Measurements from ENCODE around the gene MFN2.
"Not testable (repeated sequence)": the region's sequence is repeated elsewhere in the genome, so short reads cannot be mapped to it uniquely, and the experiment has no call there.

The MFN2 gene
- 70.4 reads per million, percentile 75 among the genes with 10 or more reads in this experiment for total RNA-seq

- DNase-seq: peak; percentile 89
Observed at GRCh38 chr1:11979851-11980675, at the start of gene MFN2. Gene MFN2, plus strand, starts transcription at chr1:11980444. Its CDS starts 8,725 bp downstream, at chr1:11989169.

DNA sequence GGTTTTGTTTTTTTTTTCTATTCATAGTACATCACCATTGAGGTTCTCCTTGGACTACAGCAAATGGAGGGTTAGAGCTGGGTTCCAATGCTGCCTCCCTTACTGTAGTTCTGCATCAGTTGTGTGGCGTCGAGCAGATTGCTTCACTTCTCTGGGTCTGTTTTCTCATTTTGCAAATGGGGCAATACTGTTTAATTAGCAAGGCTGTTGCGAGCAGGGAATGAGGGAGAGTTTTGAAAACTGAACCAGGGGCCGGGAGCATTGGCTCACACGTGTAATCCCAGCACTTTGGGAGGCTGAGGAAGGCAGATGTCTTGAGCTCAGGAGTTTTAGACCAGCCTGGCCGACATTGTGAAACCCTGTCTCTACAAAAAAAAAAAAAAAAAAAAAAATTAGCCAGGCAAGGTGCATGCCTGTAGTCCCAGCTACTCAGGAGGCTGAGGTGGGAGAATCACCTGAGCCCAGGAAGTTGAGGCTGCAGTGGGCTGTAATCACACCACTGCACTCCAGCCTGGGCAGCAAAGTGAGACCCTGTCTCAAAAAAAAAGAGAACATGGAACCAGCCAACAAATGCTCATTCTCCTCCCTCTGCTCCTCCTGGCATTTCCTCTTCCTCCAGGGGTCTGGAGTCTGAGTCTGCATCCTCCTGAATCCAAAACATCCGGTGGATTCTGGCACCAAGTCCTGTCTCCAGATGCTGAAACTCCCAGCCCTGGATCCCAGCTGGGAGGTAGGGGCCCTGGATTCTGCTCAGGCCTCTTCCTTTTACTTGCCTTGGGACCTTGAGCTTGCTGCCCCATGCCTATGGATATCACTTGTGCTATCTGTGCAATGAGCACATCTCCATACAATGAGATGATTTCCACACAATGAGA lies 49.4 kb upstream of the MFN2 start:
- no peak for DNase-seq

DNA sequence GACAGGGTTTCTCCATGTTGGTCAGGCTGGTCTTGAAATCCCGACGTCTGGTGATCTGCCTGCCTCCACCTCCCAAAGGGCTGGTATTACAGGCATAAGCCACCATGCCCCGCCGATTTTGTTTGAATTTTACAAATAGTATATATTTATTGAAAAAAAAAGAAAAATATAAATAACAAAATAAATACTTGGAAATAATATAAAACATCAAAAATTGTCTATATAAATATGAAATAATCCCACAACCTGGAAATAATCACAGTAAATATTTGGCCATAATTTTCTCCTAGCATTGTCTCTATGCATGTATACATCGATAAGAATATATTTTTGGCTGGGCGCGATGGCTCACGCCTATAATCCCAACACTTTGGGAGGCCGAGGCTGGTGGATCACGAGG lies 48.4 kb upstream of the MFN2 start:
- DNase-seq: no peak

- peak; percentile 80 for DNase-seq
Observed at GRCh38 chr1:11934302-11935056, 45.8 kb upstream of the MFN2 start, which contains the start of gene PLOD1. Gene PLOD1, plus strand, starts transcription at chr1:11934717. Its CDS starts 63 bp downstream, at chr1:11934780.

DNA sequence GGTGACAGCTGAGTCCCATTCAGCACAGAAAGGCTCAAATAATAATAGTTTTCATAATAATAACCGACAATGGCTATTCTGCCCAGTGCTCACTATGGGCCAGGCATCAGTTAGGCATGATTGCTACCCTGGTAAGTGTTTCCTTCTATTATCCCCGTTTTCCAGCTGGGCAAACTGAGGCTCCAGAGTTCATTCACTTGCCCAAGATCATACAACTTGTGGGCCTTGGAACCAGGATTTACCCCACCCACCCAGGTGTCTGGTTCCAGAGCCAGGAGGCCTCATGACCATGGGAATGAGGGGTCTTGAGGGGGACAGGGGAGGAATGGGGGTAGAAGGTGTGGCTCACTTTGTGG lies 45.2 kb upstream of the MFN2 start:
- no peak for DNase-seq

DNA sequence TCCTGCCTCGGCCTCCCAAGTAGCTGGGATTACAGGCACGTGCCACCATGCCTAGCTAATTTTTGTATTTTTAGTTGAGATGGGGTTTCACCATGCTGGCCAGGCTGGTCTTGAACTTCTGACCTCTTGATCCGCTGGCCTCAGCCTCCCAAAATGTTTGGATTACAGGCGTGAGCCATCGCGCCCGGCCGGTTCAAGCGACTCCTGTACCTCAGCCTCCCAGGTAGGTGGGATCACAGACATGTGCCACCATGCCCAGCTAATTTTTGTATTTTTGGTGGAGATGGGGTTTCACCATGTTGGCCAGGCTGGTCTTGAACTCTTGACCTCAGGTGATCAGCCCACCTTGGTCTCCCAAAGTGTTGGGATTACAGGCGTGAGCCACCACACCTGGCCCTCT lies 44.5 kb upstream of the MFN2 start:
- not testable (repeated sequence) for DNase-seq

DNA sequence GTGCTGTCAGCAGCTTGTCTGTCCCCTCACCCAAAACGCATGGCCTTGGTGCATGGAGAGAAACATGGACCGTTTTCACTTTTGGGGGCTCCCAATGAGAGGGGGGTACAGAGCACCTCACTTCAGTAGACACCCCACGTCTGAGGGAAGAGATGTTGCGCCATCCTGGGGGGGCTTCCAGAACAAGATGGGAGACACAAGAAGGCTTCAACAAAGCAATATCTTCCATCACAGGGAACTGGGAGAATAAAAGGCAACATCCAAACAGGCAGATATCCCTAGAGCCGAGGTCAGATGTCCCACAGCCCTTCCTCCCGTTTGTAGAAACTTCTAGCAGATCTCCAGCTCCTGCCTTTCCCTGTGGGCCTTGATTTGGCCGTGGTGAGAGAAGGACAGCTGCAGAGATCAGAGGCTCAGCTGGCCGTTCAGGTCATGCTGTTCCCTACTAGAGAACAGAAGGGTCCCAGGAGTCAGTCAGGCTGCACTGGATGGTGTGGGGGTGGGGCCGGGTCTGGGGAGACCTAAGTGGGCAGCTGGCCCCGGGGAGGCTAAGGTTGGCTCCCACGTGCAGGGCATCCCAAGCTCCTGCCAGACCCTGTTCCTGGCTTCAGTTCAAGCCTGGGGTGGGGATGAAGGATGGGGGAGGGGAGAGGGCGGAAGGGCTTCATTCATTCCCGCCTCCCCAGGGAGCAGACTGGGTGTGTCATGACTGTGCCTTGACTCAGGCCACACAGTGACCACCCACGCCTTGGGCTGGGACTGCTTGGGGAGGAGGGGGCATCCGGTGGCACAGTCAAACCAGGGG lies 41.3 kb upstream of the MFN2 start:
- no peak for DNase-seq

DNA sequence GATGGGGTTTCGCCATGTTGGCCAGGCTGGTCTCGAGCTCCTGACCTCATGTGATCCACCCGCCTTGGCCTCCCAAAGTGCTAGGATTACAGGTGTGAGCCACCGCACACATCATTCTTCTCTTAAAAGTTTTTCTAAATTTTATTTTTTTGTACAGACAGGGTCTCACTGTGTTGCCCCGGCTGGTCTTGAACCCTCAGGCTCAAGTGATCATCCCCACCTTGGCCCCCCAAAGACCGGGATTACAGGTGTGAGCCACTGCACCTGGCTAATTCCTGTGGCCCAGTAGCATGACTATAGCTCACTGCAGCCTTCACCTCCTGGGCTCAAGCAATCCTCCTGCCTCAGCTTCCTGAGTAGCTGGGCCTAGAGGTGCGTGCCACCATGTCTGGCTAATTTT lies 40.5 kb upstream of the MFN2 start:
- not testable (repeated sequence) for DNase-seq

GRCh38 chr1:11940260-11940921 lies 39.9 kb upstream of the MFN2 start:
- no peak for DNase-seq

- no peak for DNase-seq
Observed at GRCh38 chr1:11942280-11942679, 38.0 kb upstream of the MFN2 start.

DNA sequence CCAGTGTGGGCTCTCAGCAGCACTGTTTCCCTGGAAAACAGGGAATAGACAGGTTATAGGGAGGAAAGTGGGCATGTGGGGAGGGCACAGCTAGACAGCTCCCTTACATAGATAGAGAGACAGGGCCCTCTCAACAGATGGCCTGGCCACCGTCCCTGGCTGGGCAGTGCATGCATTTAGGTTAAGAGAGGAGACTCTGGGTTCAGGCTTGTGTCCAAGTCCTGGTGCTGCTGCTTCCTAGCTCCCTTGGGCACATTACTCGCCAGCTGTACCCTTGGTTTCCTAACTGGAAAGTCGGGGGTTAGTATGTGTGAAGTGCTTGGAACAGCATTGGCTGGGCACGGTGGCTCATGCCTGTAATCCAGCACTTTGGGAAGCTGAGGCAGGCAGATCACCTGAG lies 36.6 kb upstream of the MFN2 start:
- DNase-seq: no peak

GRCh38 chr1:11944358-11944931 lies 35.8 kb upstream of the MFN2 start:
- DNase-seq: no peak

GRCh38 chr1:11946647-11947046 lies 33.6 kb upstream of the MFN2 start:
- DNase-seq: no peak

DNA sequence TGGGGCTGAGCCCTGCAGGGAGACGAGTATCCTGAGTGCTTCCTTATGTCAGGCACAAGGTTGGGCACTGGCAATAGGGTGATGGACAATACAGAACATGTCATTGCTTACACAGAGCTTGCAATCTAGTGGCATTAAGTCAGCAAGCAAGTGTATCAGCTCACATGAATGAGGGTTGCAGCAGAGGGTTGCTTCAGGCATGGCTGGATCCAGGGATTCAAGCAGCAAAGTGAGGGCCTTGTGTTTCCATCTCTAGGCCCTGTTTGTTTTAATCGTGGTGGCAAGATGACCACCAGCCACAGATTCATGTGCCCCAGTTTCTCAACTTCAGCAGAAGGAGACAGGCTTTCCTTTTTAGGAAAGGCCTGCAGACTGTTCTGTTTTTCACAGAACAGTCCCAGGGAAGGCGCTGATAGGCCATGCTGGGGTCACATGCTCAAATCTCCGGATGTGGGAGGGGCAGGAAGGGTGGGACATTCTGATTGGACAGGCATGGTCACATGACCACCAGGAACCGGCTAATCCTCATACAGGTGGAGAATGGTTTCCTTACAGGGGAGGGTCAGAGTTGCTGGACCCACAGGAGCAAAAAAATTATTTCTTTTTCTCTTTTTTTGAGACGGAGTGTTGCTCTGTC lies 31.3 kb upstream of the MFN2 start:
- no peak for DNase-seq

DNA sequence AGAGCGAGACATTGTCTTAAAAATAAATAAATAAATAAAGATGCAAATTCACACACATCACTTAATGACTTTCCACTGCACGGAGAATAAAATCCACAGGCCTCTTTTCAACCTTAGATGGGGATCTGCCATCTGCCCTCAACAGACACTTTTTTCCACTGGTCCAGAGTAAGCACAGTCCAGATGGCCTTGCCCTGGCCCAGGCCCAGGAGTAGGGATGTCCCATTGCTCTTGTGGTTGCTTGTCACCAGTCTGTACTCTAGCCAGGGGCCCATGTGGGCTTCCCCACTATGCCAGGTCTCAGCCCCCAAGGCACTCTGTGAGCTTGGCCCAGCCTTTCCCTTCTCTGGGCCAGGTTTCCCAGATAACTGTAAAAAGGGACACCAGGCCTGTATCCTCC lies 28.3 kb upstream of the MFN2 start:
- DNase-seq: no peak

DNA sequence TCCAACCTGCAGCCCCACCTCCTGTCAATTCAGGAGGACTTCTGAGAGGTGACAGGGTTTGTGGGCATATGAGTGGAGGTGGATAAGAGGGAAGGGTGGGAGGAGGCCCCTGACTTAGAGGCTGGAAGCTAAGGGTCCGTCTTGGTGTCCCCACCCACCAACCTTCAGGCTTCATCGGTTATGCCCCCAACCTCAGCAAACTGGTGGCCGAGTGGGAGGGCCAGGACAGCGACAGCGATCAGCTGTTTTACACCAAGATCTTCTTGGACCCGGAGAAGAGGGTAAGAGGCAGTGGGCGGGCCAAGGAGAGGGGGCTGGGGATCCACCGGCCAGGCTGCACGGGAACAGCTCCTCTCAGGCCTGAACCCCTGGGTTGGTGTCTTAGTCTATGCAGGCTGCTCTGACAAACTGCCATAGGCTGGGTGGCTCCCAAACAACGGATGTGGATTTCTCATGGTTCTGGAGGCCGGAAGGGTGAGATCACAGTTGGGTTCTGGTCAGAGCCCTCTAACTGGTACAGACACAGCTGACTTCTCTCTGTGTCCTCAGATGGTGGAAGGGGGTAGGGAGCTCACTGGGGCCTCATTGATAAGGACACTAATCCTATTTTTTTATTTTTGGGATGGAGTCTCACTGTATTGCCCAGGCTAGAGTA lies 27.7 kb upstream of the MFN2 start:
- no peak for DNase-seq

DNA sequence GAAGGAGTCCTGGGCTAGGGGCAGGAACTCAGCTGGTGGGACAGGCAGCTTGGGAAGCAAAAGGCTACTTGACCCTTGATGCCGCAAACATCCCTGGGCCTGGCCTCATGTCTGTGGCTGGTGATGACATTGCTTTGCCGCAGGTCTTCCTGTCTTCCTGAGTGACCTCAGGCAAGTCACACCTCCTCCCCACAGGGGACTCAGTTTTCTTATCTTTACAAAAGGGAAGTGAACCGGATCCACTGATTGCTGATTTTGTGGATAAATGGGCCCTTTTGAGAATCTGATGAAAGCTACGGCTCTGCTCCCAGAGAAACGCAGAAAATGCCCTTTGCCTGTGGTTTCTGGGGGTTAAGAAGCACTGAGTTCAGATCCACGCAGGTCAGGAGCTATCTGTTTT lies 25.0 kb upstream of the MFN2 start:
- DNase-seq: no peak

DNA sequence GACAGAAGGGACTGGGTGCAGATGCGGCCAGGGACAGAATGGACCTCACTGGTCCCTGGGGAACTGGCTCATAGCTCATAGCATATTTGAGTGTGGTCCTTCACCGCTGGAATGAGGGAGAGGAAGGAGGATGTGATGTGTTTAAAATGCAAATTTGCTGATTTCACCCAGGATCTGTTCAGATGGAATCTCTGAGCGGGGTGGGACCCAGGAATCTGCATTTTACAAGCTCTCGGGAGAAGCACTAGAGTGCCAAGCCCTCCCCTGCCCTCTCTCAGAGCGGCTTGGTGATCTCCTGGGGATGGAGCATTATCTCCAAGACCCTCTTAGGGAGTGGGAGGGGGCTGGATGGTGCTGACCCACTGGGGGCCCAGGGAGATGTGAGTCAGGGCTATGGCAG lies 22.8 kb upstream of the MFN2 start:
- no peak for DNase-seq

GRCh38 chr1:11957897-11958296 lies 22.3 kb upstream of the MFN2 start:
- no peak for DNase-seq

GRCh38 chr1:11960276-11960675 lies 20.0 kb upstream of the MFN2 start:
- DNase-seq: no peak

Data from effector CD4-positive, alpha-beta T cell (primary cell).